Endothelial cell of umbilical vein (primary cell): Measurements from ENCODE around the gene SPATS2L. TPM values are rescaled to one million over a fixed set of nuclear protein-coding genes. Genes with fewer than 3 reads are reported as not detected.

ENCODE experiments used
- BruUV-seq: library from RNA; stranded (reverse); fragments of 400-500 nt; replicated peaks from 2 replicates; lab custom pipeline; 2021; lab: Mats Ljungman, UMichigan
- CTCF ChIA-PET: fragments of 300-600, 350-600 bp; sonication (Branson Sonifier 250); formaldehyde crosslinking; loops from one replicate; lab custom pipeline; 2021; ENCODE audit warnings: antibody characterized with exemption, inconsistent platforms; lab: Charles Lee
- POLR2A ChIA-PET: fragments of 300-600, 350-600 bp; sonication (Branson Sonifier 250); formaldehyde crosslinking; loops from one replicate; lab custom pipeline; 2021; ENCODE audit warnings: antibody characterized with exemption, inconsistent platforms; lab: Charles Lee
- DNase-seq: peaks from one replicate; pipeline ENCODE4 v3.0.0-alpha.2; 2011; ENCODE audit warnings: low read depth, low spot score
- FAIRE-seq: peaks from 2 replicates; lab custom pipeline; 2011; peaks lifted over from hg19 to GRCh38; lab: Jason Lieb, UNC
- H2AFZ ChIP-seq: 2 replicates; pipeline ENCODE4 v1.6.0; 2012; ENCODE audit warnings: low read depth, low read length, control low read depth, inconsistent platforms
- H3K27ac ChIP-seq: 2 replicates; pipeline ENCODE4 v1.5.1; 2011; ENCODE audit warnings: low read depth, mild to moderate bottlenecking, control low read depth, low read length, moderate library complexity; ENCODE audit not compliant: insufficient read depth
- H3K27me3 ChIP-seq, 2 experiments: 2 replicates each; pipeline versions ENCODE4 v1.6.0 to v1.6.1; 2011; ENCODE audit warnings: low read length in 2 of 2, mixed read lengths in 1 of 2; ENCODE audit not compliant: control insufficient read depth in 2 of 2, insufficient read depth in 2 of 2
- H3K36me3 ChIP-seq, 2 experiments: 2 replicates in 1 of 2; 3 replicates in 1 of 2; pipeline ENCODE4 v1.5.1; 2011; ENCODE audit warnings: low read length in 2 of 2, mild to moderate bottlenecking in 1 of 2, moderate library complexity in 1 of 2; ENCODE audit not compliant: control insufficient read depth in 2 of 2, insufficient read depth in 2 of 2; ENCODE audit errors: extremely low read depth in 1 of 2
- H3K4me1 ChIP-seq: 3 replicates; pipeline ENCODE4 v1.5.1; 2011; ENCODE audit warnings: mild to moderate bottlenecking, low read length; ENCODE audit not compliant: control insufficient read depth, insufficient read depth; ENCODE audit errors: extremely low read depth
- H3K4me2 ChIP-seq: 2 replicates; pipeline ENCODE4 v1.6.1; 2011; ENCODE audit warnings: low read length, control low read depth, mixed read lengths; ENCODE audit not compliant: insufficient read depth
- H3K4me3 ChIP-seq, 3 experiments: fragments of 200-600 bp in 1 of 3; sonication (generic), shearing (Covaris generic) in 1 of 3; replicated peaks in 1 of 3; 2 replicates each; pipeline ENCODE4 v1.5.1; 2011 to 2016; ENCODE audit warnings: control low read depth in 3 of 3, low read length in 3 of 3, mild to moderate bottlenecking in 2 of 3, inconsistent platforms in 1 of 3, low read depth in 1 of 3, moderate library complexity in 1 of 3; ENCODE audit not compliant: insufficient read depth in 1 of 3
- H3K79me2 ChIP-seq: 2 replicates; pipeline ENCODE4 v1.6.0; 2012; ENCODE audit warnings: low read length, inconsistent platforms; ENCODE audit not compliant: control insufficient read depth, insufficient read depth
- H3K9ac ChIP-seq: replicated peaks from 2 replicates; pipeline ENCODE3; 2011; ENCODE audit warnings: low read length, control low read depth; ENCODE audit not compliant: insufficient read depth; ENCODE audit errors: extremely low read depth
- H3K9me1 ChIP-seq: replicated peaks from 3 replicates; pipeline ENCODE4 v1.6.0; 2011; ENCODE audit warnings: mild to moderate bottlenecking, low read length; ENCODE audit not compliant: control insufficient read depth, insufficient read depth; ENCODE audit errors: extremely low read depth
- H3K9me3 ChIP-seq: replicated peaks from 2 replicates; pipeline ENCODE4 v1.5.1; 2012; ENCODE audit warnings: low read length, inconsistent platforms; ENCODE audit not compliant: control insufficient read depth, insufficient read depth
- H4K20me1 ChIP-seq: replicated peaks from 2 replicates; pipeline ENCODE3; 2011; ENCODE audit warnings: mild to moderate bottlenecking, low read length; ENCODE audit not compliant: control insufficient read depth, insufficient read depth; ENCODE audit errors: extremely low read depth
- EZH2 ChIP-seq: IDR thresholded peaks from 2 replicates; pipeline ENCODE4 v1.6.1; 2012; ENCODE audit warnings: borderline replicate concordance, low read depth, mild to moderate bottlenecking, moderate library complexity, low read length, inconsistent platforms; ENCODE audit not compliant: severe bottlenecking
- FOS ChIP-seq: IDR thresholded peaks from 2 replicates; pipeline ENCODE4 v1.6.1; 2011; ENCODE audit warnings: mild to moderate bottlenecking, low read length, moderate library complexity, borderline replicate concordance; ENCODE audit not compliant: insufficient read depth
- GATA2 ChIP-seq: IDR thresholded peaks from 2 replicates; pipeline ENCODE4 v1.7.0; 2011; ENCODE audit warnings: low read depth, mild to moderate bottlenecking, moderate library complexity, mixed read lengths, low read length; ENCODE audit not compliant: insufficient read length, insufficient read depth
- JUN ChIP-seq: IDR thresholded peaks from 2 replicates; pipeline ENCODE4 v1.6.1; 2011; ENCODE audit warnings: borderline replicate concordance, low read depth; ENCODE audit not compliant: insufficient read length, insufficient read depth
- POLR2AphosphoS5 ChIP-seq: IDR thresholded peaks from 2 replicates; pipeline ENCODE4 v1.6.1; 2012; ENCODE audit warnings: low read depth, mild to moderate bottlenecking, control low read depth, low read length, moderate library complexity; ENCODE audit not compliant: insufficient read depth
- dilution Hi-C: fragments of 300-500 bp; cut with MboI; formaldehyde crosslinking; loops from one replicate; pipeline ENCODE4 v1.15.0; 2019; ENCODE audit warnings: low sequenced_read_pairs; ENCODE audit not compliant: extremely low pct_ligation_motif_present
- intact Hi-C: fragments of 100-400 bp; cut with micrococcal nuclease; formaldehyde crosslinking; loops from one replicate; pipeline ENCODE4 v1.10.0; 2022
- polyA plus RNA-seq, 4 experiments: library from polyadenylated mRNA; depleted of rRNA in 3 of 4; stranded (reverse) in 3 of 4; unstranded in 1 of 4; fragments of >200 nt; gene quantifications; 2 replicates each; pipeline versions ENCODE4 v1.2.1 to v1.2.3, GENCODE V29; 2011 to 2012; ENCODE audit warnings: missing spikeins in 1 of 4
- total RNA-seq: library from RNA; stranded (reverse); gene quantifications from 2 replicates; pipeline ENCODE4 v1.2.3, GENCODE V29; 2021

SPATS2L gene
- total and polyA plus RNA-seq, 2 donors (not counting 3 experiments of a cell fraction or from before 2014, with no cell fraction given), result 29.1 to 72.9 TPM

GRCh38 chr2:200300065-200300464, 6.4 kb upstream of the SPATS2L start:
- intact Hi-C loops (no loop called here), dilution Hi-C loops (no loop called here)
- H3K9me3 ChIP-seq, result no peaks in the 10 kb centered on the region
- no peak for DNase-seq
- no peak overlapping the region for H3K27ac ChIP-seq
- no TSS peak for BruUV-seq
- H3K27me3 ChIP-seq, result peaks cover 0 to 2% of the 10 kb centered on the region in 2 experiments
- POLR2A ChIA-PET, result no interaction called here
- FAIRE-seq, result no peak
- H3K36me3 ChIP-seq, result no peaks in the 10 kb centered on the region
- CTCF ChIA-PET, result interaction anchor here (0.5 kb wide), 1 partner anchor 182 kb away, joined by 3 read pairs; no protein-coding TSS in a partner anchor
- H3K79me2 ChIP-seq, result no peaks in the 10 kb centered on the region
- H3K9me1 ChIP-seq, result no peaks in the 10 kb centered on the region
- no peak overlapping the region for H3K4me2 ChIP-seq
- no peak overlapping the region for H2AFZ ChIP-seq
- H3K4me1 ChIP-seq, result peaks cover 14% of the 10 kb centered on the region
- H3K4me3 ChIP-seq, result no peak overlapping the region
- no peak for TF ChIP-seq EZH2
- no peak for TF ChIP-seq JUN
- no peak for TF ChIP-seq POLR2AphosphoS5
- TF ChIP-seq GATA2, result no peak
- no peaks in the 10 kb centered on the region for H4K20me1 ChIP-seq
- no peak overlapping the region for H3K9ac ChIP-seq

GRCh38 chr2:200300638-200301314, 5.7 kb upstream of the SPATS2L start:
- POLR2A ChIA-PET, result no interaction called here
- peak; percentile 79 for FAIRE-seq

More at GRCh38 chr2:200300638-200301314, 5.7 kb upstream of the SPATS2L start:
- Histone ChIP-seq H3K27ac (no peak overlapping the region), H3K9me3 (no peaks in the 10 kb centered on the region), H3K4me3 (no peak overlapping the region), H3K27me3 (no peaks in the 10 kb centered on the region), H3K79me2 (no peaks in the 10 kb centered on the region), H3K9me1 (no peaks in the 10 kb centered on the region), H2AFZ (no peak overlapping the region), H3K4me2 (no peak overlapping the region), H3K9ac (no peak overlapping the region), H3K4me1 (peaks cover 14% of the 10 kb centered on the region), H3K36me3 (no peaks in the 10 kb centered on the region), H4K20me1 (no peaks in the 10 kb centered on the region)
- DNase-seq, result peak; percentile 23
- CTCF ChIA-PET, result interaction anchor here (1.5 kb wide), 1 partner anchor 180 kb away, joined by 5 read pairs; no protein-coding TSS in a partner anchor
- dilution Hi-C loops, result no loop called here
- intact Hi-C loops, result no loop called here
- TF ChIP-seq POLR2AphosphoS5 (no peak), FOS (peak; percentile 65)
- BruUV-seq, result no TSS peak
